HEK293T (cell line): Measurements from ENCODE around the gene TBC1D16.
A peak's percentile ranks its signal among the peaks of the same experiment; 100 is the strongest.

Experiments used
- ARNT ChIP-seq: fragments of 450-650 bp; IDR thresholded peaks from 2 replicates; pipeline ENCODE4 v1.6.1; 2017; ENCODE audit warnings: mild to moderate bottlenecking
- BHLHE40 ChIP-seq: fragments of 450-650 bp; IDR thresholded peaks from 2 replicates; pipeline ENCODE4 v1.6.1; 2016; ENCODE audit warnings: mild to moderate bottlenecking, moderate library complexity, borderline replicate concordance
- ELF4 ChIP-seq: fragments of 450-650 bp; IDR thresholded peaks from 2 replicates; pipeline ENCODE4 v1.6.1; 2017; ENCODE audit warnings: antibody characterized with exemption
- FOXA1 ChIP-seq: fragments of 450-650 bp; IDR thresholded peaks from 2 replicates; pipeline ENCODE4 v1.6.1; 2016; ENCODE audit warnings: mild to moderate bottlenecking
- FOXK2 ChIP-seq: fragments of 450-650 bp; IDR thresholded peaks from 2 replicates; pipeline ENCODE4 v1.6.1; 2016; ENCODE audit warnings: mild to moderate bottlenecking
- FOXM1 ChIP-seq: fragments of 450-650 bp; IDR thresholded peaks from 2 replicates; pipeline ENCODE4 v1.6.1; 2017; ENCODE audit warnings: mild to moderate bottlenecking, borderline replicate concordance
- L3MBTL2 ChIP-seq: fragments of 450-650 bp; conservative IDR thresholded peaks from 2 replicates; pipeline ENCODE4 v1.6.1; 2016; ENCODE audit warnings: mild to moderate bottlenecking
- LEF1 ChIP-seq: fragments of 450-650 bp; IDR thresholded peaks from 2 replicates; pipeline ENCODE4 v1.6.1; 2017; ENCODE audit warnings: mild to moderate bottlenecking, borderline replicate concordance
- NFRKB ChIP-seq: fragments of 450-650 bp; IDR thresholded peaks from 2 replicates; pipeline ENCODE4 v1.6.1; 2016; ENCODE audit warnings: mild to moderate bottlenecking, moderate library complexity
- PKNOX1 ChIP-seq: fragments of 450-650 bp; IDR thresholded peaks from 2 replicates; pipeline ENCODE4 v1.6.1; 2016
- SP1 ChIP-seq: fragments of 450-650 bp; IDR thresholded peaks from 2 replicates; pipeline ENCODE4 v1.6.1; 2017
- SUZ12 ChIP-seq: fragments of 450-650 bp; IDR thresholded peaks from 2 replicates; pipeline ENCODE4 v1.6.1; 2016; ENCODE audit warnings: mild to moderate bottlenecking
- TARDBP ChIP-seq: fragments of 450-650 bp; IDR thresholded peaks from 2 replicates; pipeline ENCODE4 v1.6.1; 2016
- ZNF384 ChIP-seq: fragments of 450-650 bp; IDR thresholded peaks from 2 replicates; pipeline ENCODE4 v1.6.1; 2016

- no peak for TF ChIP-seq FOXM1
- TF ChIP-seq ARNT: no peak
- TF ChIP-seq PKNOX1: peak; percentile 65
- no peak for TF ChIP-seq TARDBP
- TF ChIP-seq BHLHE40: no peak
- TF ChIP-seq L3MBTL2: no peak
- no peak for TF ChIP-seq FOXA1
- TF ChIP-seq SP1: no peak
- TF ChIP-seq FOXK2: no peak
- TF ChIP-seq LEF1: no peak
- TF ChIP-seq NFRKB: no peak
- TF ChIP-seq ELF4: no peak
- TF ChIP-seq ZNF384: no peak
- TF ChIP-seq SUZ12: no peak
Observed at GRCh38 chr17:79952901-79953300, 82.8 kb downstream of the TBC1D16 start.
